H9 (cell line): ENCODE results near the gene GYG1. TPM values are rescaled to one million over a fixed set of nuclear protein-coding genes. Genes with fewer than 3 reads are reported as not detected.
A peak's percentile ranks its signal among the peaks of the same experiment; 100 is the strongest.

Experiments used
- DNase-seq: peaks from one replicate; pipeline ENCODE4 v3.0.0-alpha.2; 2017
- H2AFZ ChIP-seq: one replicate; pipeline ENCODE4 v1.6.1; 2013; ENCODE audit warnings: mild to moderate bottlenecking, low read length, control low read depth, moderate library complexity
- H2AK5ac ChIP-seq: 2 replicates; pipeline ENCODE4 v1.6.1; 2013; ENCODE audit warnings: low read length, control low read depth, mixed read lengths; ENCODE audit not compliant: insufficient read length
- H2BK120ac ChIP-seq: one replicate; pipeline ENCODE4 v1.6.1; 2013; ENCODE audit warnings: low read depth, mild to moderate bottlenecking, low read length, control low read depth, inconsistent platforms; ENCODE audit not compliant: poor library complexity, severe bottlenecking
- H2BK12ac ChIP-seq: 2 replicates; pipeline ENCODE4 v1.6.1; 2013; ENCODE audit warnings: low read length, control low read depth, mixed read lengths, low read depth; ENCODE audit not compliant: insufficient read length
- H2BK15ac ChIP-seq: 2 replicates; pipeline ENCODE4 v1.6.1; 2013; ENCODE audit warnings: low read depth, low read length, control low read depth
- H2BK20ac ChIP-seq: one replicate; pipeline ENCODE4 v1.6.1; 2013; ENCODE audit warnings: low read depth, mild to moderate bottlenecking, low read length, control low read depth, inconsistent platforms; ENCODE audit not compliant: poor library complexity, severe bottlenecking
- H2BK5ac ChIP-seq: 2 replicates; pipeline ENCODE4 v1.6.1; 2013; ENCODE audit warnings: low read length, control low read depth, mixed read lengths; ENCODE audit not compliant: insufficient read length
- H3K14ac ChIP-seq: 2 replicates; pipeline ENCODE4 v1.6.1; 2013; ENCODE audit warnings: low read length, control low read depth; ENCODE audit not compliant: insufficient read depth
- H3K18ac ChIP-seq: 2 replicates; pipeline ENCODE4 v1.6.1; 2013; ENCODE audit warnings: low read depth, mild to moderate bottlenecking, mixed read lengths, low read length, control low read depth; ENCODE audit not compliant: insufficient read length
- H3K23ac ChIP-seq: 2 replicates; pipeline ENCODE4 v1.6.1; 2013; ENCODE audit warnings: low read length, control low read depth, mixed read lengths, low read depth; ENCODE audit not compliant: insufficient read length
- H3K23me2 ChIP-seq: 2 replicates; pipeline ENCODE4 v1.6.1; 2013; ENCODE audit warnings: low read depth, mild to moderate bottlenecking, mixed read lengths, low read length, control low read depth; ENCODE audit not compliant: insufficient read length, poor library complexity, severe bottlenecking
- H3K27ac ChIP-seq: 2 replicates; pipeline ENCODE4 v1.5.1; 2013; ENCODE audit warnings: low read length, control low read depth, mixed read lengths, low read depth; ENCODE audit not compliant: insufficient read length
- H3K27me3 ChIP-seq: 2 replicates; pipeline ENCODE4 v1.6.1; 2013; ENCODE audit warnings: low read length, control low read depth, inconsistent platforms; ENCODE audit not compliant: insufficient read depth
- H3K4ac ChIP-seq: 2 replicates; pipeline ENCODE4 v1.6.1; 2013; ENCODE audit warnings: low read depth, mild to moderate bottlenecking, control low read depth, inconsistent platforms, low read length, moderate library complexity
- H3K4me1 ChIP-seq: 2 replicates; pipeline ENCODE4 v1.6.1; 2013; ENCODE audit warnings: low read length, control low read depth, inconsistent platforms; ENCODE audit not compliant: insufficient read depth
- H3K4me2 ChIP-seq: 2 replicates; pipeline ENCODE4 v1.6.1; 2013; ENCODE audit warnings: low read length, control low read depth, mixed read lengths; ENCODE audit not compliant: insufficient read length, insufficient read depth
- H3K56ac ChIP-seq: 2 replicates; pipeline ENCODE4 v1.6.1; 2013; ENCODE audit warnings: low read depth, mild to moderate bottlenecking, mixed read lengths, low read length, control low read depth; ENCODE audit not compliant: insufficient read length
- H3K79me1 ChIP-seq: 2 replicates; pipeline ENCODE4 v1.6.1; 2013; ENCODE audit warnings: low read depth, mild to moderate bottlenecking, moderate library complexity, low read length, control low read depth, inconsistent platforms; ENCODE audit not compliant: insufficient read depth, poor library complexity, severe bottlenecking
- H3K79me2 ChIP-seq: 2 replicates; pipeline ENCODE4 v1.6.1; 2013; ENCODE audit warnings: low read length, control low read depth, inconsistent platforms; ENCODE audit not compliant: insufficient read depth
- H3K9ac ChIP-seq: 2 replicates; pipeline ENCODE4 v1.6.1; 2013; ENCODE audit warnings: low read length, control low read depth, mixed read lengths; ENCODE audit not compliant: insufficient read length; ENCODE audit errors: extremely low read depth
- H3K9me3 ChIP-seq: one replicate; pipeline ENCODE4 v1.6.1; 2013; ENCODE audit warnings: low read depth, low read length, inconsistent platforms; ENCODE audit not compliant: control insufficient read depth
- H3T11ph ChIP-seq: one replicate; pipeline ENCODE4 v1.6.1; 2013; ENCODE audit warnings: mild to moderate bottlenecking, low read length, control low read depth, inconsistent platforms
- H4K20me1 ChIP-seq: one replicate; pipeline ENCODE4 v1.6.1; 2013; ENCODE audit not compliant: control insufficient read depth, insufficient read length, insufficient read depth
- H4K5ac ChIP-seq: 2 replicates; pipeline ENCODE4 v1.6.1; 2013; ENCODE audit warnings: low read depth, mild to moderate bottlenecking, mixed read lengths, low read length, control low read depth; ENCODE audit not compliant: insufficient read length
- H4K8ac ChIP-seq: replicated peaks from 2 replicates; pipeline ENCODE4 v1.6.1; 2013; ENCODE audit warnings: low read length, control low read depth, mixed read lengths, low read depth; ENCODE audit not compliant: insufficient read length
- H4K91ac ChIP-seq: 2 replicates; pipeline ENCODE4 v1.6.1; 2013; ENCODE audit warnings: low read depth, mild to moderate bottlenecking, moderate library complexity, mixed read lengths, low read length, control low read depth; ENCODE audit not compliant: insufficient read length
- H3K27ac Mint-ChIP-seq, 3 experiments: 2 replicates in 2 of 3; 3 replicates in 1 of 3; pipeline ENCODE4 v1.8.0; 2020 to 2021; ENCODE audit warnings: mixed read lengths in 3 of 3, mild to moderate bottlenecking in 1 of 3, moderate library complexity in 1 of 3
- H3K27me3 Mint-ChIP-seq: 2 replicates; pipeline ENCODE4 v1.8.0; 2021; ENCODE audit warnings: low read depth, mild to moderate bottlenecking, moderate library complexity, mixed read lengths
- H3K36me3 Mint-ChIP-seq, 3 experiments: 2 replicates in 2 of 3; 3 replicates in 1 of 3; pipeline ENCODE4 v1.8.0; 2020 to 2021; ENCODE audit warnings: low read depth in 3 of 3, mixed read lengths in 3 of 3; ENCODE audit not compliant: insufficient read depth in 1 of 3
- H3K4me1 Mint-ChIP-seq, 2 experiments: 2 replicates each; pipeline ENCODE4 v1.8.0; 2020; ENCODE audit warnings: mixed read lengths in 2 of 2
- H3K4me3 Mint-ChIP-seq, 2 experiments: 2 replicates in 1 of 2; 3 replicates in 1 of 2; pipeline ENCODE4 v1.8.0; 2020 to 2021; ENCODE audit warnings: mild to moderate bottlenecking in 2 of 2, mixed read lengths in 2 of 2, moderate library complexity in 1 of 2
- H3K9me3 Mint-ChIP-seq, 2 experiments: 2 replicates in 1 of 2; 3 replicates in 1 of 2; pipeline ENCODE4 v1.8.0; 2020; ENCODE audit warnings: mild to moderate bottlenecking in 2 of 2, mixed read lengths in 2 of 2, moderate library complexity in 1 of 2
- WGBS: extraction: QIAGEN DNeasy Blood & Tissue Kit; methylation state at CpG from one replicate; pipeline ENCODE4 v1.1.7; 2013; ENCODE audit warnings: missing lambda C conversion rate, low lambda C conversion rate, mixed read lengths; ENCODE audit not compliant: insufficient read length; ENCODE audit errors: extremely low coverage; 5-methylcytosine and 5-hydroxymethylcytosine counted together
- total RNA-seq: library from RNA; stranded (reverse); gene quantifications from 2 replicates; pipeline ENCODE4 v1.2.1, GENCODE V29; 2021
- TF ChIP-seq, protein P1 (sequence below): fragments of 200-600 bp; sonication (generic); conservative IDR thresholded peaks from 3 replicates; pipeline ENCODE4 v1.8.0; 2021; ENCODE audit warnings: antibody characterized with exemption, mild to moderate bottlenecking

Gene GYG1
- total RNA-seq, 1 experiment from 2014 or later, result 31.5 TPM

DNA sequence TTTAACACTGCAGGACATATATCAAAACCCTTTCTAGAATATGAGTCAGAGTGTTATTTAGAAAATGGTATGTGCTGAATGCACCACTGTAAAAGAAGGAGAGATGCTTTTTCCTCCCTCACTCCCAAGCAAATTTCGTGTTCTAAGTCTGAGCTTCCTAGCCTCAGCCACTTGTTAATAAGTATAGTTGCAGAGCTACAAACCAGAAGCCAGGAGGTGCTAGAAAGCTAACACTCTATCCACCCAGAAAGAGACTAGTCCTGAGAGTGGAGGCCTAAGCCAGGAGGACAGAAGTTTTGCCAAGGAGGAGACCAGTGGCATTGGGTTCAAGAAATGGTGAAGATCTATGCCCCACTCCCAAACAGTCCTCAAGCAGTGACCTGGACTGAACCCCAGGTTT is 40.5 kb upstream of the GYG1 start:
- H3K9me3 Mint-ChIP-seq, result no peaks in the 10 kb centered on the region
- H3K56ac ChIP-seq, result no peak overlapping the region
- no peak overlapping the region for H2BK120ac ChIP-seq
- H3K18ac ChIP-seq, result no peak overlapping the region
- H2BK15ac ChIP-seq, result no peak overlapping the region
- no peak overlapping the region for H3T11ph ChIP-seq
- no peak overlapping the region for H3K4ac ChIP-seq
- DNase-seq, result no peak
- H3K4me1 ChIP-seq, result no peaks in the 10 kb centered on the region
- H4K8ac ChIP-seq, result no peak overlapping the region
- H4K20me1 ChIP-seq, result no peaks in the 10 kb centered on the region
- no peak overlapping the region for H3K4me3 Mint-ChIP-seq
- H3K14ac ChIP-seq, result no peak overlapping the region
- peaks cover 5 to 7% of the 10 kb centered on the region in 2 experiments for H3K4me1 Mint-ChIP-seq
- H2AFZ ChIP-seq, result no peak overlapping the region
- H3K27me3 Mint-ChIP-seq, result no peaks in the 10 kb centered on the region
- H3K4me2 ChIP-seq, result no peak overlapping the region
- no peak overlapping the region for H4K91ac ChIP-seq
- no peak overlapping the region for H4K5ac ChIP-seq
- no peak overlapping the region; a peak in 1 of 7 replicates for H3K27ac Mint-ChIP-seq
- TF ChIP-seq, protein P1, sequence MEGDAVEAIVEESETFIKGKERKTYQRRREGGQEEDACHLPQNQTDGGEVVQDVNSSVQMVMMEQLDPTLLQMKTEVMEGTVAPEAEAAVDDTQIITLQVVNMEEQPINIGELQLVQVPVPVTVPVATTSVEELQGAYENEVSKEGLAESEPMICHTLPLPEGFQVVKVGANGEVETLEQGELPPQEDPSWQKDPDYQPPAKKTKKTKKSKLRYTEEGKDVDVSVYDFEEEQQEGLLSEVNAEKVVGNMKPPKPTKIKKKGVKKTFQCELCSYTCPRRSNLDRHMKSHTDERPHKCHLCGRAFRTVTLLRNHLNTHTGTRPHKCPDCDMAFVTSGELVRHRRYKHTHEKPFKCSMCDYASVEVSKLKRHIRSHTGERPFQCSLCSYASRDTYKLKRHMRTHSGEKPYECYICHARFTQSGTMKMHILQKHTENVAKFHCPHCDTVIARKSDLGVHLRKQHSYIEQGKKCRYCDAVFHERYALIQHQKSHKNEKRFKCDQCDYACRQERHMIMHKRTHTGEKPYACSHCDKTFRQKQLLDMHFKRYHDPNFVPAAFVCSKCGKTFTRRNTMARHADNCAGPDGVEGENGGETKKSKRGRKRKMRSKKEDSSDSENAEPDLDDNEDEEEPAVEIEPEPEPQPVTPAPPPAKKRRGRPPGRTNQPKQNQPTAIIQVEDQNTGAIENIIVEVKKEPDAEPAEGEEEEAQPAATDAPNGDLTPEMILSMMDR, result peak; percentile 58
- no peaks in the 10 kb centered on the region for H3K9me3 ChIP-seq
- H2BK20ac ChIP-seq, result no peak overlapping the region
- H3K79me2 ChIP-seq, result no peaks in the 10 kb centered on the region
- H3K23ac ChIP-seq, result no peak overlapping the region
- H3K23me2 ChIP-seq, result no peaks in the 10 kb centered on the region
- no peak overlapping the region for H2BK5ac ChIP-seq
- H3K9ac ChIP-seq, result no peak overlapping the region
- H3K79me1 ChIP-seq, result no peaks in the 10 kb centered on the region
- H3K27ac ChIP-seq, result no peak overlapping the region
- H3K27me3 ChIP-seq, result no peaks in the 10 kb centered on the region
- H3K36me3 Mint-ChIP-seq, result no peaks in the 10 kb centered on the region
- no peak overlapping the region for H2AK5ac ChIP-seq
- H2BK12ac ChIP-seq, result no peak overlapping the region
- WGBS, result no CpG with 5 or more reads among the region's 1 CpG
